Smooth muscle cell (in vitro differentiated cells): Measurements from ENCODE around the gene AP1S1. TPM values are rescaled to one million over a fixed set of nuclear protein-coding genes. Genes with fewer than 3 reads are reported as not detected.
A peak's percentile ranks its signal among the peaks of the same experiment; 100 is the strongest.

Experiments
- DNase-seq: peaks from one replicate; lab custom pipeline; 2025; ENCODE audit not compliant: unreplicated experiment; lab: John Stamatoyannopoulos, UW
- H2AFZ ChIP-seq: fragments of 200-600 bp; sonication (generic); 2 replicates; pipeline ENCODE4 v1.6.0; 2016; ENCODE audit warnings: antibody characterized with exemption, low read depth, mild to moderate bottlenecking
- H3F3A ChIP-seq: fragments of 200-600 bp; sonication (generic); 2 replicates; pipeline ENCODE4 v1.6.0; 2017; ENCODE audit warnings: antibody characterized with exemption, low read depth
- H3K27ac ChIP-seq: fragments of 200-600 bp; sonication (generic); 2 replicates; pipeline ENCODE4 v1.5.1; 2016; ENCODE audit warnings: low read depth, mild to moderate bottlenecking
- H3K27me3 ChIP-seq: fragments of 200-600 bp; sonication (generic); 2 replicates; pipeline ENCODE4 v1.6.1; 2016; ENCODE audit warnings: low read depth, mild to moderate bottlenecking
- H3K36me3 ChIP-seq: fragments of 200-600 bp; sonication (generic); 2 replicates; pipeline ENCODE4 v1.5.1; 2016; ENCODE audit warnings: low read depth
- H3K4me1 ChIP-seq: fragments of 200-600 bp; sonication (generic); 2 replicates; pipeline ENCODE4 v1.5.1; 2016; ENCODE audit warnings: low read depth
- H3K4me2 ChIP-seq: fragments of 200-600 bp; sonication (generic); 2 replicates; pipeline ENCODE4 v1.6.0; 2016; ENCODE audit warnings: mild to moderate bottlenecking
- H3K4me3 ChIP-seq: fragments of 200-600 bp; sonication (generic); 2 replicates; pipeline ENCODE4 v1.5.1; 2016; ENCODE audit warnings: mild to moderate bottlenecking
- H3K79me2 ChIP-seq: fragments of 200-600 bp; sonication (generic); 2 replicates; pipeline ENCODE4 v1.6.0; 2016; ENCODE audit warnings: low read depth, mild to moderate bottlenecking
- H3K9ac ChIP-seq: fragments of 200-600 bp; sonication (generic); 2 replicates; pipeline ENCODE4 v1.6.0; 2016; ENCODE audit warnings: low read depth
- H3K9me3 ChIP-seq: fragments of 200-600 bp; sonication (generic); replicated peaks from 2 replicates; pipeline ENCODE4 v1.5.1; 2016; ENCODE audit warnings: low read depth
- H4K20me1 ChIP-seq: fragments of 200-600 bp; sonication (generic); 2 replicates; pipeline ENCODE4 v1.6.0; 2016; ENCODE audit warnings: low read depth
- WGBS: methylation state at CpG from one replicate; pipeline ENCODE4 v1.1.7; 2016; ENCODE audit warnings: low lambda C conversion rate; 5-methylcytosine and 5-hydroxymethylcytosine counted together
- polyA plus RNA-seq: library from polyadenylated mRNA; unstranded; fragments of >200 nt; fragmentation: Nextera tagmentation; extraction: Ambion mirVana; gene quantifications from 2 replicates; pipeline ENCODE4 v1.2.1, GENCODE V29; 2016
- total RNA-seq: library from RNA; depleted of rRNA; stranded (reverse); fragments of >200 nt; gene quantifications from 2 replicates; pipeline ENCODE4 v1.2.3, GENCODE V29; 2014
- TF ChIP-seq, protein P1 (sequence below): fragments of 200-600 bp; sonication (generic); IDR thresholded peaks from 2 replicates; pipeline ENCODE4 v1.5.1; 2017; ENCODE audit warnings: borderline replicate concordance, mild to moderate bottlenecking, antibody characterized with exemption; ENCODE audit not compliant: insufficient read depth, poor library complexity, severe bottlenecking

The AP1S1 gene
- total and polyA plus RNA-seq, 2 experiments from 2014 or later: 44.0 to 104 TPM

GRCh38 chr7:101123703-101124068, 30.6 kb upstream of the AP1S1 start:
- Histone ChIP-seq H3K27me3 (no peaks in the 10 kb centered on the region), H3K27ac (peak overlapping the region; percentile 100), H3K9ac (no peak overlapping the region), H2AFZ (no peak overlapping the region), H3K4me2 (no peak overlapping the region), H3K36me3 (no peaks in the 10 kb centered on the region), H4K20me1 (peaks cover 17% of the 10 kb centered on the region), H3K4me3 (no peak overlapping the region), H3K79me2 (peaks cover 14% of the 10 kb centered on the region), H3F3A (peaks cover 65% of the 10 kb centered on the region), H3K4me1 (peaks cover 20% of the 10 kb centered on the region), H3K9me3 (no peaks in the 10 kb centered on the region)
- no peak for DNase-seq
- TF ChIP-seq, protein P1, sequence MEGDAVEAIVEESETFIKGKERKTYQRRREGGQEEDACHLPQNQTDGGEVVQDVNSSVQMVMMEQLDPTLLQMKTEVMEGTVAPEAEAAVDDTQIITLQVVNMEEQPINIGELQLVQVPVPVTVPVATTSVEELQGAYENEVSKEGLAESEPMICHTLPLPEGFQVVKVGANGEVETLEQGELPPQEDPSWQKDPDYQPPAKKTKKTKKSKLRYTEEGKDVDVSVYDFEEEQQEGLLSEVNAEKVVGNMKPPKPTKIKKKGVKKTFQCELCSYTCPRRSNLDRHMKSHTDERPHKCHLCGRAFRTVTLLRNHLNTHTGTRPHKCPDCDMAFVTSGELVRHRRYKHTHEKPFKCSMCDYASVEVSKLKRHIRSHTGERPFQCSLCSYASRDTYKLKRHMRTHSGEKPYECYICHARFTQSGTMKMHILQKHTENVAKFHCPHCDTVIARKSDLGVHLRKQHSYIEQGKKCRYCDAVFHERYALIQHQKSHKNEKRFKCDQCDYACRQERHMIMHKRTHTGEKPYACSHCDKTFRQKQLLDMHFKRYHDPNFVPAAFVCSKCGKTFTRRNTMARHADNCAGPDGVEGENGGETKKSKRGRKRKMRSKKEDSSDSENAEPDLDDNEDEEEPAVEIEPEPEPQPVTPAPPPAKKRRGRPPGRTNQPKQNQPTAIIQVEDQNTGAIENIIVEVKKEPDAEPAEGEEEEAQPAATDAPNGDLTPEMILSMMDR: no peak
- 76% methylated on average over 3 of the region's 3 CpGs for WGBS

DNA sequence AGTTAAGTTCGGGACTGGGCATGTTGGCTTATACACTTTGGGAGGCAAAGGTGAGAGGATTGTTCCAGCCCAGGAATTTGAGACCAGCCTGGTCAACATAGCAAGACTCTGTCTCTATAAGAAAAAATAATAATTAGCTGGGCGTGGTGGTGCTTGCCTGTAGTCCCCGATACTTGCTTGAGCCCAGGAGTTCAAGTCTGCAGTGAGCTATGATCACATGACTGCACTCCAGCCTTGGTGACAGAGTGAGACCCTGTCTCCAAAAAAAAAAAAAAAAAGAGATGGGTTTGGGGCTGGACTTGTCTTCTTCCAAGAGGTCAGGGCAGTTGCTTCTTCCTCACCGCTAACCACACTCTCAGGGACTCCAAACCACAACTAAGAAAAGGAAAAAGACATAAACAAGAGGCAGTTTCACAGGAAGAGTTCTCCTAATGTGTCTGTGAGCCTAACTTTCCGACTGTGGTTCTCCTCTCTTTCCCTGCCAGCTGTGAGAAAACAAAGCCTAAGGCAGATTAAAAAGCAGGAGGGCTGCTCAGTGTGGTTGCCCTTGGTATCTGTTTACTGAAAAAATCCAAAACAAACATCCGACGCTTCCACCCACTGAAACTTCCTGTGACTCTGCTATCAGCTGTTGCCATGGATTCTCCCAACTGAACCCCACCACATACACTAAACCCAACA, 29.8 kb upstream of the AP1S1 start:
- H3K9ac ChIP-seq: peak overlapping the region; percentile 96
- no peaks in the 10 kb centered on the region for H3K27me3 ChIP-seq
- no peak overlapping the region for H3K4me3 ChIP-seq
- no peaks in the 10 kb centered on the region for H3K9me3 ChIP-seq
- H4K20me1 ChIP-seq: peaks cover 23% of the 10 kb centered on the region
- no peaks in the 10 kb centered on the region for H3K36me3 ChIP-seq
- TF ChIP-seq, protein P1: no peak
- H3K79me2 ChIP-seq: peaks cover 14% of the 10 kb centered on the region
- WGBS: 27% methylated on average over 7 of the region's 7 CpGs
- H2AFZ ChIP-seq: no peak overlapping the region
- H3K4me1 ChIP-seq: peaks cover 20% of the 10 kb centered on the region
- DNase-seq: no peak
- peak overlapping the region; percentile 48 for H3K4me2 ChIP-seq
- H3F3A ChIP-seq: peaks cover 59% of the 10 kb centered on the region
- H3K27ac ChIP-seq: peak overlapping the region; percentile 100

GRCh38 chr7:101125989-101126650, 28.2 kb upstream of the AP1S1 start:
- Histone ChIP-seq H3K4me3 (no peak overlapping the region), H3K27ac (peak overlapping the region; percentile 100), H3K4me2 (peak overlapping the region; percentile 88), H3K27me3 (no peaks in the 10 kb centered on the region), H3K36me3 (peaks cover 6% of the 10 kb centered on the region), H3K79me2 (peaks cover 14% of the 10 kb centered on the region), H4K20me1 (peaks cover 39% of the 10 kb centered on the region), H3K9me3 (no peaks in the 10 kb centered on the region), H3F3A (peaks cover 58% of the 10 kb centered on the region), H2AFZ (no peak overlapping the region), H3K4me1 (peaks cover 20% of the 10 kb centered on the region), H3K9ac (peak overlapping the region; percentile 96)
- 48% methylated on average over 15 of the region's 15 CpGs for WGBS
- DNase-seq: no peak
- TF ChIP-seq, protein P1: no peak
